OCI-LY3 (cell line): ENCODE measurements around the gene SLC1A1.

Experiments used
- EZH2phosphoT487 ChIP-seq: fragments of 200-600 bp; shearing (Covaris generic); IDR thresholded peaks from 2 replicates; pipeline ENCODE4 v1.6.1; 2018; ENCODE audit warnings: antibody characterized with exemption, mixed run types, low read depth
- TF ChIP-seq, protein P1 (sequence below): fragments of 200-600, 300-600 bp; sonication (generic); IDR thresholded peaks from 2 replicates; pipeline ENCODE4 v1.5.1; 2014; ENCODE audit warnings: antibody characterized with exemption, low read length, low read depth

DNA sequence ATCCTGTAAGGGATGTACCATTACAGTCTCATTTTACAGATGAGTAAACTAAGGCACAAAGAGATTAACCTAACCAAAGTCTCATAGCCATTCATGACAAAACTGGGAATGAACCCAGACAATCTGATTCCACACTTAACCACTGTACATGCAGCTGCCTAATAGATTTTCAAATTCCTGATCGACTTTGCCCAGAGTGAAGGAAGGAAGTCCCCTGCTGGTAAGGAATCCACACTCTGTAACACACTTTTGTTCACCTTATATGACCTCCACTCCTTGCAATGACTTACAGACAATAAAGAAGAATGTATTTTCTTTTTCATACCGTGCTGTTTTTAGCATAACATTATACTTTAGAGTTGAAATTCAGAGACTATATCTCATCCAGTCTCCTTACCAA is 140.6 kb downstream of the SLC1A1 start:
- TF ChIP-seq, protein P1, sequence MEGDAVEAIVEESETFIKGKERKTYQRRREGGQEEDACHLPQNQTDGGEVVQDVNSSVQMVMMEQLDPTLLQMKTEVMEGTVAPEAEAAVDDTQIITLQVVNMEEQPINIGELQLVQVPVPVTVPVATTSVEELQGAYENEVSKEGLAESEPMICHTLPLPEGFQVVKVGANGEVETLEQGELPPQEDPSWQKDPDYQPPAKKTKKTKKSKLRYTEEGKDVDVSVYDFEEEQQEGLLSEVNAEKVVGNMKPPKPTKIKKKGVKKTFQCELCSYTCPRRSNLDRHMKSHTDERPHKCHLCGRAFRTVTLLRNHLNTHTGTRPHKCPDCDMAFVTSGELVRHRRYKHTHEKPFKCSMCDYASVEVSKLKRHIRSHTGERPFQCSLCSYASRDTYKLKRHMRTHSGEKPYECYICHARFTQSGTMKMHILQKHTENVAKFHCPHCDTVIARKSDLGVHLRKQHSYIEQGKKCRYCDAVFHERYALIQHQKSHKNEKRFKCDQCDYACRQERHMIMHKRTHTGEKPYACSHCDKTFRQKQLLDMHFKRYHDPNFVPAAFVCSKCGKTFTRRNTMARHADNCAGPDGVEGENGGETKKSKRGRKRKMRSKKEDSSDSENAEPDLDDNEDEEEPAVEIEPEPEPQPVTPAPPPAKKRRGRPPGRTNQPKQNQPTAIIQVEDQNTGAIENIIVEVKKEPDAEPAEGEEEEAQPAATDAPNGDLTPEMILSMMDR, result peak; percentile 5; the same call in 1 of the 2 replicates
- TF ChIP-seq EZH2phosphoT487, result no peak
